BLaER1 treated with 17β-estradiol and CSF1 and Interleukin-3, amounts not matched to agents 10 nM and 100 nM (cell line): ENCODE data around the gene GAS7.

ENCODE experiments used
- H3K27ac ChIP-seq, 11 experiments: shearing (Covaris generic); formaldehyde crosslinking; 2 replicates each; pipeline ENCODE4 v1.8.1; 2022
- H3K27me3 ChIP-seq, 11 experiments: shearing (Covaris generic); formaldehyde crosslinking; 2 replicates each; pipeline ENCODE4 v1.8.1; 2022
- H3K36me3 ChIP-seq, 11 experiments: shearing (Covaris generic); formaldehyde crosslinking; 2 replicates each; pipeline ENCODE4 v1.8.1; 2022
- H3K4me1 ChIP-seq, 10 experiments: shearing (Covaris generic); formaldehyde crosslinking; 2 replicates each; pipeline ENCODE4 v1.8.1; 2022
- H3K4me2 ChIP-seq, 11 experiments: shearing (Covaris generic); formaldehyde crosslinking; 2 replicates each; pipeline ENCODE4 v1.8.1; 2022
- H3K4me3 ChIP-seq, 10 experiments: shearing (Covaris generic); formaldehyde crosslinking; 2 replicates each; pipeline ENCODE4 v1.8.1; 2022
- H3K9ac ChIP-seq, 11 experiments: shearing (Covaris generic); formaldehyde crosslinking; 2 replicates each; pipeline ENCODE4 v1.8.1; 2022
- H3K9me3 ChIP-seq, 11 experiments: shearing (Covaris generic); formaldehyde crosslinking; replicated peaks in 1 of 11; 2 replicates each; pipeline ENCODE4 v1.8.1; 2022
- H4K20me1 ChIP-seq, 11 experiments: shearing (Covaris generic); formaldehyde crosslinking; 2 replicates each; pipeline ENCODE4 v1.8.1; 2022
- Cebpa-rat ChIP-seq, 11 experiments: shearing (Covaris generic); IDR thresholded peaks; 2 replicates each; pipeline ENCODE4 v1.8.1; 2022

GAS7 gene

GRCh38 chr17:10208604-10209193, 10.3 kb upstream of the GAS7 start:
- no peaks in the 10 kb centered on the region for H3K27me3 ChIP-seq
- peaks cover 0 to 16% (median 7%) of the 10 kb centered on the region in 11 experiments; a peak in 6 of 22 replicates for H3K36me3 ChIP-seq
- no peaks in the 10 kb centered on the region for H4K20me1 ChIP-seq
- peaks cover 35 to 49% (median 38%) of the 10 kb centered on the region in 11 experiments for H3K9me3 ChIP-seq
- H3K27ac ChIP-seq: peak overlapping the region in 9 of 11 experiments; percentile 20 to 62 (median 38); a peak in 15 of 22 replicates
- peaks cover 10 to 55% (median 17%) of the 10 kb centered on the region in 10 experiments; a peak in 17 of 20 replicates for H3K4me1 ChIP-seq
- peak overlapping the region in 10 of 11 experiments; percentile 14 to 79 (median 60); a peak in 18 of 22 replicates for H3K4me2 ChIP-seq
- TF ChIP-seq Cebpa-rat (IDR thresholded peaks at IDR 0.05): no peak
- no peak overlapping the region for H3K4me3 ChIP-seq
- peak overlapping the region in 6 of 11 experiments; percentile 7 to 60 (median 42); a peak in 7 of 22 replicates for H3K9ac ChIP-seq

GRCh38 chr17:10207153-10207552, 8.7 kb upstream of the GAS7 start:
- Histone ChIP-seq H3K4me1 (peaks cover 10 to 43% (median 18%) of the 10 kb centered on the region in 10 experiments; a peak in 17 of 20 replicates), H3K9me3 (peaks cover 42 to 61% (median 50%) of the 10 kb centered on the region in 11 experiments), H3K27me3 (no peaks in the 10 kb centered on the region), H3K27ac (no peak overlapping the region), H4K20me1 (no peaks in the 10 kb centered on the region), H3K9ac (no peak overlapping the region), H3K4me3 (no peak overlapping the region), H3K36me3 (peaks cover 0 to 16% (median 7%) of the 10 kb centered on the region in 11 experiments; a peak in 7 of 22 replicates), H3K4me2 (no peak overlapping the region)
- TF ChIP-seq Cebpa-rat (IDR thresholded peaks at IDR 0.05): no peak

- H3K9me3 ChIP-seq: peaks cover 42 to 57% (median 50%) of the 10 kb centered on the region in 11 experiments
- no peaks in the 10 kb centered on the region for H4K20me1 ChIP-seq
- H3K4me3 ChIP-seq: peak overlapping the region in 8 of 10 experiments; percentile 4 to 45 (median 10); a peak in 5 of 20 replicates
- peak in 2 of 11 experiments; percentile 28; a peak in 1 of 22 replicates for TF ChIP-seq Cebpa-rat (IDR thresholded peaks at IDR 0.05)
- H3K27ac ChIP-seq: peak overlapping the region; percentile 44 to 71 (median 57); a peak in 21 of 22 replicates
- H3K4me1 ChIP-seq: peaks cover 10 to 40% (median 21%) of the 10 kb centered on the region in 10 experiments; a peak in 17 of 20 replicates
- H3K4me2 ChIP-seq: no peak overlapping the region
- no peaks in the 10 kb centered on the region for H3K27me3 ChIP-seq
- peaks cover 0 to 16% (median 7%) of the 10 kb centered on the region in 11 experiments; a peak in 7 of 22 replicates for H3K36me3 ChIP-seq
- H3K9ac ChIP-seq: no peak overlapping the region
Measured at GRCh38 chr17:10205549-10206185, 7.3 kb upstream of the GAS7 start.

- peaks cover 0 to 17% (median 15%) of the 10 kb centered on the region in 11 experiments; a peak in 15 of 22 replicates for H4K20me1 ChIP-seq
- H3K27me3 ChIP-seq: peaks cover 0 to 15% (median 7%) of the 10 kb centered on the region in 11 experiments; a peak in 9 of 22 replicates
- no peak overlapping the region for H3K9ac ChIP-seq
- H3K4me2 ChIP-seq: peak overlapping the region in 5 of 11 experiments; percentile 2 to 41 (median 22); a peak in 7 of 22 replicates
- H3K9me3 ChIP-seq: peaks cover 37 to 46% (median 42%) of the 10 kb centered on the region in 11 experiments
- H3K4me1 ChIP-seq: peaks cover 15 to 39% (median 19%) of the 10 kb centered on the region in 10 experiments
- peak in 4 of 11 experiments; percentile 27 to 78 (median 57); a peak in 5 of 22 replicates for TF ChIP-seq Cebpa-rat (IDR thresholded peaks at IDR 0.05)
- H3K27ac ChIP-seq: no peak overlapping the region
- H3K36me3 ChIP-seq: peaks cover 0 to 19% (median 7%) of the 10 kb centered on the region in 11 experiments; a peak in 8 of 22 replicates
- no peak overlapping the region for H3K4me3 ChIP-seq
Measured at GRCh38 chr17:10201680-10202079, 3.3 kb upstream of the GAS7 start.

GRCh38 chr17:10200645-10201044, 2.2 kb upstream of the GAS7 start:
- TF ChIP-seq Cebpa-rat (IDR thresholded peaks at IDR 0.05): no peak
- H3K36me3 ChIP-seq: peaks cover 0 to 25% (median 11%) of the 10 kb centered on the region in 11 experiments; a peak in 15 of 22 replicates
- no peak overlapping the region for H3K9ac ChIP-seq
- H3K4me3 ChIP-seq: no peak overlapping the region
- H3K4me2 ChIP-seq: peak overlapping the region in 4 of 11 experiments; percentile 75 to 96 (median 95); a peak in 3 of 22 replicates
- H3K27ac ChIP-seq: no peak overlapping the region
- H4K20me1 ChIP-seq: peaks cover 7 to 27% (median 22%) of the 10 kb centered on the region in 11 experiments; a peak in 16 of 22 replicates
- peaks cover 31 to 46% (median 39%) of the 10 kb centered on the region in 11 experiments for H3K9me3 ChIP-seq
- peaks cover 16 to 49% (median 29%) of the 10 kb centered on the region in 10 experiments for H3K4me1 ChIP-seq
- H3K27me3 ChIP-seq: peaks cover 0 to 15% (median 7%) of the 10 kb centered on the region in 11 experiments; a peak in 9 of 22 replicates

- Histone ChIP-seq H3K4me1 (peaks cover 16 to 56% (median 33%) of the 10 kb centered on the region in 10 experiments), H4K20me1 (peaks cover 7 to 34% (median 23%) of the 10 kb centered on the region in 11 experiments; a peak in 16 of 22 replicates), H3K27me3 (peaks cover 0 to 15% (median 7%) of the 10 kb centered on the region in 11 experiments; a peak in 9 of 22 replicates), H3K9me3 (peaks cover 28 to 46% (median 39%) of the 10 kb centered on the region in 11 experiments), H3K4me2 (peak overlapping the region in 6 of 11 experiments; percentile 8 to 99 (median 95); a peak in 7 of 22 replicates), H3K27ac (no peak overlapping the region), H3K9ac (no peak overlapping the region), H3K4me3 (no peak overlapping the region), H3K36me3 (peaks cover 4 to 30% (median 13%) of the 10 kb centered on the region in 11 experiments; a peak in 18 of 22 replicates)
- no peak for TF ChIP-seq Cebpa-rat (IDR thresholded peaks at IDR 0.05)
Measured at GRCh38 chr17:10200016-10200415, 1.6 kb upstream of the GAS7 start.

GRCh38 chr17:10197721-10198508, 491 bp downstream of the GAS7 start:
- Histone ChIP-seq H3K27ac (peak overlapping the region; percentile 72 to 86 (median 80)), H3K9me3 (peaks cover 28 to 46% (median 39%) of the 10 kb centered on the region in 11 experiments), H3K4me2 (peak overlapping the region; percentile 90 to 99 (median 98)), H4K20me1 (peaks cover 7 to 47% (median 26%) of the 10 kb centered on the region in 11 experiments; a peak in 17 of 22 replicates), H3K4me1 (peaks cover 16 to 57% (median 39%) of the 10 kb centered on the region in 10 experiments), H3K4me3 (peak overlapping the region; percentile 81 to 100 (median 96)), H3K36me3 (peaks cover 14 to 40% (median 32%) of the 10 kb centered on the region in 11 experiments), H3K27me3 (peaks cover 0 to 15% (median 7%) of the 10 kb centered on the region in 11 experiments; a peak in 9 of 22 replicates), H3K9ac (peak overlapping the region; percentile 77 to 95 (median 89))
- no peak for TF ChIP-seq Cebpa-rat (IDR thresholded peaks at IDR 0.05)

GRCh38 chr17:10197362-10197720, 1.1 kb downstream of the GAS7 start:
- Histone ChIP-seq H3K4me2 (peak overlapping the region; percentile 90 to 99 (median 98)), H3K9me3 (peaks cover 25 to 46% (median 43%) of the 10 kb centered on the region in 11 experiments), H3K36me3 (peaks cover 14 to 46% (median 33%) of the 10 kb centered on the region in 11 experiments), H3K4me3 (peak overlapping the region; percentile 81 to 100 (median 96)), H3K27ac (peak overlapping the region; percentile 72 to 86 (median 80)), H3K27me3 (peaks cover 0 to 15% (median 7%) of the 10 kb centered on the region in 11 experiments; a peak in 9 of 22 replicates), H4K20me1 (peaks cover 7 to 53% (median 32%) of the 10 kb centered on the region in 11 experiments; a peak in 17 of 22 replicates), H3K9ac (peak overlapping the region; percentile 77 to 95 (median 89)), H3K4me1 (peaks cover 16 to 57% (median 41%) of the 10 kb centered on the region in 10 experiments)
- TF ChIP-seq Cebpa-rat (IDR thresholded peaks at IDR 0.05): no peak
